ENCODE results near the gene DUSP15.

DNA sequence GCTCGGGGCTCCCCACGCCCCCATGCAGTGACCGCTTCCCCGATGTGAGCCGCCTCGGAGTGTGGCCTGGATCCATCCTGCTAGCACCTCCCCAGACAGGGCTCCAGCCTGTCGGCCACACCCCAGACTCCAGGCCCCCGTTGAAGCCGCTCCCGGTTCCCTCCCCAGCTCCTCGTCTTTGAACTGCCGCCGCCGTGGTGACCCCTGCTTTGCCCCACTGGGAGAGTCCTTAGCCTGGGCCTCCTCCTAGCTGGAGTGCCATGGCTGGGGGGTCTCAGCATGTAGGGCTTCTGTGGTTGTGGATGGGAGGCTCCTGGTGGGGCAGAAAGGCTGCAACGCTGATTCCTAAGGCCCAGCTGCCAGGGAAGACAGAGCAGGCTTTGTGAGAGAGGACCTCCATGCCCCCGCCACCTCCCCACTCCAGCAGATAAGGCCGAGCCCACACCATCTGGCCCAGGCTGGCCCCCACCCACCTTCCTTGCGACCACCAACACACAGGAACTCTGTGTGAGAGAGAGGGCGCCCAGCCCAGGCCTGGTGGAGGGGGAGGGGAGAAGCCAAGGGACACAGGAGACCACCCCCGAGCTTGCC, 36.3 kb downstream of the DUSP15 start:
- TF ChIP-seq, protein P1, sequence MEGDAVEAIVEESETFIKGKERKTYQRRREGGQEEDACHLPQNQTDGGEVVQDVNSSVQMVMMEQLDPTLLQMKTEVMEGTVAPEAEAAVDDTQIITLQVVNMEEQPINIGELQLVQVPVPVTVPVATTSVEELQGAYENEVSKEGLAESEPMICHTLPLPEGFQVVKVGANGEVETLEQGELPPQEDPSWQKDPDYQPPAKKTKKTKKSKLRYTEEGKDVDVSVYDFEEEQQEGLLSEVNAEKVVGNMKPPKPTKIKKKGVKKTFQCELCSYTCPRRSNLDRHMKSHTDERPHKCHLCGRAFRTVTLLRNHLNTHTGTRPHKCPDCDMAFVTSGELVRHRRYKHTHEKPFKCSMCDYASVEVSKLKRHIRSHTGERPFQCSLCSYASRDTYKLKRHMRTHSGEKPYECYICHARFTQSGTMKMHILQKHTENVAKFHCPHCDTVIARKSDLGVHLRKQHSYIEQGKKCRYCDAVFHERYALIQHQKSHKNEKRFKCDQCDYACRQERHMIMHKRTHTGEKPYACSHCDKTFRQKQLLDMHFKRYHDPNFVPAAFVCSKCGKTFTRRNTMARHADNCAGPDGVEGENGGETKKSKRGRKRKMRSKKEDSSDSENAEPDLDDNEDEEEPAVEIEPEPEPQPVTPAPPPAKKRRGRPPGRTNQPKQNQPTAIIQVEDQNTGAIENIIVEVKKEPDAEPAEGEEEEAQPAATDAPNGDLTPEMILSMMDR (IDR thresholded peaks at IDR 0.05), result no peak
- TF ChIP-seq POLR2A (IDR thresholded peaks at IDR 0.05), result no peak

All from body of pancreas (tissue), 4 donors.